ENCODE data around the gene AASDH.

DNA sequence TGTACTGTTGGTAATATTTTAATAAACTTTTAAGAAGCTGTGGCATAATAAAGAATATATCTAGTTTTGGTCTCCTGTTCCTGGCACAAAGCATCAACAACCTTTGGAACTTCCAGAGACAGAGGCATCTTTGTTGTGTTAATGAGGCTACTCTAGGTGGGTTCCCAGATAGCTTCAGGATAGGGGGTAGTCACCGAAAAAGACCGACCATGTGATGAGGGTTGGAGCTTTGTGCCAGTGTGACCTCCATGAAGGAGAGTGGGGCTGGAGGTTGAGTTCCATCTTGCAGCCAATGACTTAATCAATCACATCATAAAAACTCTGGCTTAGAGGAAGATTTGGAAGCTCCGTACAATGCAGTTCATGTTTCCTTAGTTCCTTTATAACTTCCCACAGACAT, 38.2 kb upstream of the AASDH start:
- TF ChIP-seq CTCF (optimal IDR thresholded peaks at IDR 0.05 in 1 of 3, IDR thresholded peaks at IDR 0.05 in 1 of 3, conservative IDR thresholded peaks at IDR 0.05 in 1 of 3; ENCODE audit: extremely low read depth in 1 of 3, insufficient read depth in 2 of 3, low read length in 3 of 3) (no peak), EZH2 (IDR thresholded peaks at IDR 0.05; ENCODE audit: low read length) (no peak)
